ENCODE measurements around the gene LRRC9.
"Not testable (repeated sequence)": the region's sequence is repeated elsewhere in the genome, so short reads cannot be mapped to it uniquely, and the experiment has no call there.

Gene LRRC9

DNA sequence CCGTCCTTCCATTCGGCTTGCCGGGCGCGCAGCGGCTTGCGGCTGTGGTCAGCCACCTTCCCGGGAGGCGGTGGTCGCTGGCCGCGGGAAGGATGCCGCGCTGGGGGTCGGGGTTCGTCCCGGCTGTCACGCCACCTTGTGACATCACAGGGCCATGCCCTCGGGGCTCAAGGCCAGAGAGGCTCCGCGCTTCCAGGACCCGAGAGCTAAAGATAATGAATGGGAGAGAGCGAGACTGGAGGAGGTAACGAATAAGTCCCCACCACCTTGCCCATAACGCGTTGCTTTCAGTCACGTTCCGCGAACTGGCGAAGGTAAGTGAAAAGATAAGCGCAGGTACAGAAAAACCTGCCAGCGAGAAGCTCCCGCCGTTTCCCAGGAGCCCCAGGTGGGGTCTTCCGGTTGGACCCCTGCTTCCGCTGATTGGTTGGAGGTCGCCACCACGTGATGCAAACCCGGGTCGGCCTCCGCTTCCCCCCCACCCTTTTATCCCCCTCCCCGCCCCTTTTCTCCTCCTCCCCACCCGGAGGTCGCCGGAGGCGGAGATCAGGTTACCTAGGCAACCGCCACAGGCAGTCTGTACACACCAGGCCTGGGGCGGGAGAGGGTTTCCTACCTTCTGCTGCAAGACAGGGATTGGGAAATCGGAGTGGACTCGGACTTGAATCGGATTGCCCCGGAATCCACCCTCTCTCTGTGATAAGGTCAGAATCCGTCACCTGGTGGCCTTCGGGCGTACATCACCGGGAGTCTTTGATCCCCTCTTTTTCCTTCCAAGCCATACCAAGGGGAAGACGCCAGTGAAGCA, at the start of gene LRRC9:
Gene LRRC9, plus strand, starts transcription at position 575 of the 808 bp plus-strand sequence.
- peak; percentile 94 for DNase-seq (ENCODE audit: low spot score)

DNA sequence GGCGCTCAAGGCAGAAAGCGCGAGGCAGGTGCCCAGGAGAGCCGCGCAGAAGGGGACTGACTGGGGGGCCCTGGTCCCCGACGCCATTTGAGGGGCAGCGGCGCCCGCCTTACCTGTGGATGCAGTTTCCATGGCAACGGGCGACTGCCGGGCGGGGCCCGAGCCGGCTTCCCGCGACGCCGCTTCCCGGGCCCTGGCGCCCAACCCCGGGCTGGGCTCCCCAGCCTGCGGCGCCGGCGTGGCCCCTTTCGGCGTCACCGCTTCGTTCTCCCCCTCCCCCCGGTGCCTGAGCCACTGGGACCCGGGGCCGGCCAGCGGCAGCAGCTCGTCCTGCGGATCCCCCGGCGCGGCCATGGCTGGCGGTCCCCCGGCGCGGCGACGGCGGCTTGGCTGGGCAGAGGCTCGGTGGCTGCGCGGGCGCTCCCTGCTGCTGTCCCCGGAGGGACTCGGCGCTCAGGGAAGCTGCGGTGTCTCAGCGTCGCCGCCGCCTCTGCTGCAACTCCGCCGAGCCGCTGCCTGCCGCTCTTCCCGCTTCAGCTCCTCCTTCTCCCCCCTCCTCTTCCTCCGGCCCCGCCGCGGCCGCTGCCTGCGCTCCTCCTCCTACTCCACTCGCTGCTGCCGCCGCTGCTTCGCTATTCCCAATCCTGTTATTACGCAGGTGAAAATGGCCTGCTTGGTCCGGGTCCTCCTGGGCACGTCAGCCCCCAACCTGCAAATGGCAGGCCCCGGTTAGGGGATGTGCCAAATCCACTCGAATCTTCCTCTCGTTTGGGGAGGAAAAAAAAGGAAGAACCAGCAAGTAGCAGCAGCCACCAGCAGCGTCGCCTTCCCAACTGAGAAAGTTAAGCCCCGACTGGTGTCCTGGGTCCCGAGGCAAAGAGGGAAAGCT, 49.4 kb upstream of the LRRC9 start, which contains the start of gene RTN1:
Gene RTN1, minus strand, starts transcription at position 500 of the 889 bp plus-strand sequence. Its CDS starts 146 bp downstream, at position 354.
- DNase-seq (ENCODE audit: low spot score), result peak; percentile 80

DNA sequence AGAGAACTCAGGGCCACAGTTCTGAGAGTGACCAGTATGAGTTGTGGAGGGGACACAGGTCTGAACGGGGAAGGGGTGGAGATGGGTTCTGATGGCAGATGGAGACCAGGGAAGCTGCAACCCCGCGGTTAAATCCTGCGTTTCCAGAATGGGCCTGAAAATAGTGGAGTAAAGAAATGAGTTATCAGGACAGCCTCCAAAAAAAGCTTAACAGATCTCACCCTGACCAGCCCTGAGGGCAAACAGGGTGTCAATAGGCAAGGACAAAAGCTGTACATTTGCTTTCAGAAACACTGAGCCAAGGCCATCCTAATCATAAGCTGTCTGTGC, 48.8 kb upstream of the LRRC9 start:
- DNase-seq (ENCODE audit: low spot score), result peak; percentile 7

DNA sequence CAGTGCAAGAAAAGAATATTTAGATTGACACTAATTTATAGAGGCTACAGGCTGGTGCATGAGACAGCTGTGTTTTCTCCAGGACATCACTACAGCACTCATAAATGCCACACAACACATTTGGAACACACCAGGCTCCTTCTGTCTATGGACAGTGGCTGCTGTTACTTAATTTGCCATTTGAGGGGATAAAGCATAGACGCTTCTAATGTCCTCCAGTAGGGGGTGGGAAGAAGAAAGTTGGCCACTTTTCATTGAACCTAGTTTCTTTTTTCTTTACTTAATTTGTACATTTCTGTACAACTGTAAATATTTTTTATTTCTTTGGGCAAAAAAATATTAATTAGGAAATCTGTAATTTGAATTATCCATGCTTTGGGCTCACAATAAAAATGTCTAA, 37.0 kb upstream of the LRRC9 start:
- peak; percentile 34 for DNase-seq (ENCODE audit: low spot score)

DNA sequence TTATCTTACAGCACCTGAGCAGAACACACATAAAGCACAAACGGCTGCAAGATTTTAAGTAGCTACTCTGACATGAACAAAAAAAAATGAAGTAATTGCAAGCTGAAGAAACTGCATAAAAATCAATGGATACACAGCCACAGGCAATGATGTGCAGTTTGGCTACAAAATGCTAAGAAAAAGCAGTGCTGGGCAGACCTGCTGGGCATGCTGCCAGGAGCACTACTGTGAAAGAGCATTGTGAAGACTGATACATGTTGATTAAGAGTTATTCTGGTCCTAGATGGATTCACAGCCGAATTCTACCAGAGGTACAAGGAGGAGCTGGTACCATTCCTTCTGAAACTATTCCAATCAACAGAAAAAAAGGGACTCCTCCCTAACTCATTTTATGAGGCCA, 29.3 kb upstream of the LRRC9 start:
- DNase-seq (ENCODE audit: low spot score), result no peak

DNA sequence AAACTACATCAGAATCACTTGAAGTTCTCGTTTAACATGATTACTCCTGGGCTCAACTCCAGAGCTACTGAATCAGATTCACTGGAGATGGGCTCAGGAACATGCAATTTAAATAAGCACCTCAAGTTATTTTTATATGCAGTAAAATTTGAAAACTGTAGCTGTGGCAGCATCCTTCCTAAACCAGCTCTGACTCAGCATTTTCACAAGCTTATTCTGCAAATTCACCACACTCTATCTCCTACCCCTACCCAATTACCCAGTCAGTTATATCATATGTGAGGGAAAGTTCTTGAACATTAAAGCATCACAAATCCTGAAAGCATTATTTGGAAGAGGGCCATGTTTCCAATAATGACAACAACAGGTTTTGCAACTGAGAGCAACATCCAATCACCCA, 24.2 kb upstream of the LRRC9 start:
- DNase-seq (ENCODE audit: low spot score), result no peak

DNA sequence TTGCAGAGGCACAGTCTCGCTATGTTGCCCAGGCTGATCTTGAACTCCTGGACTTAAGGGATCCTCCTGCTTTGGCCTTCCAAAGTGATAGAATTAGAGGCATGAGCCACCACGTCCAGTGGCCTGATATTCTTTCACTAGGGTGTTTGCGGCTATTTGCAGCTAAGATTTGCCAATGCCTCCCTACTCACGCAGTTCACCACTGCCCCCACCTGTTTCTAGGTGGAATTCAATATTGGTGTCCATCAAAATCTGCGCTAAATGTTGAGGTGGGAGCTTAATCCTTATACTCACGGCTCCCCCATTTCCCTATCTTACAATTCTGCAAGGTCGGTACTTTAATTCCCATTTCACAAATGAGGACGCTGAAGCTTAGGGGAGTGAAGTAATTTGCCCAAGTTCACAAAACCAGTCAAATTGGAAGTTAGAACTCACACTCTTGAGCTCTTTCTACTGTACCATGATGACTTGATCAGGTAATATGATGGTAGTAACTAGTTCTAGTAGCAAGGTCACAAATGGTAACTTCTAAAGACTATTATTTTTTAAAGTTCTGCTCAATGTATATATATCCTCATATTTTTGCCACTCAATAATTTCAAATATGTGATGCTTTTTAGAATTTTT, 22.1 kb upstream of the LRRC9 start:
- peak; percentile 44 for DNase-seq (ENCODE audit: low spot score)

DNA sequence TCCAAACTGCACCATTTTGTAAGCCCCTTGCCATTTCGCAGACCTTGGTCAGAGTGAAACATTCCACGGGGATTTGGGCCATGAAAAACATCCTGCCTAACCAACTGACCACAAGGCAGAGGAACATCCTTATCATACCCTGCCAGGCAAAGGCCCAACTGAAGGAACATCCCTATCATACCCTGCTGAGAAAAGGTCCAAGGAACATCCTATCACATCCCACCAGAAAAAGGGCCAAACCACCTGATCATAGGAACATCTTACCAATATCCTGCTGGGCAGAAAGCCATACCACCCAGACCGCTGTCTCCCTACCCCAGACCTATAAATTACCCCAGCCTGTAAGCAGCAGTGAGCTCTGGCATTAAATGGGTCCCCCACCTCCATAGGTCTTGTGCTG, 19.4 kb upstream of the LRRC9 start:
- no peak for DNase-seq (ENCODE audit: low spot score)

DNA sequence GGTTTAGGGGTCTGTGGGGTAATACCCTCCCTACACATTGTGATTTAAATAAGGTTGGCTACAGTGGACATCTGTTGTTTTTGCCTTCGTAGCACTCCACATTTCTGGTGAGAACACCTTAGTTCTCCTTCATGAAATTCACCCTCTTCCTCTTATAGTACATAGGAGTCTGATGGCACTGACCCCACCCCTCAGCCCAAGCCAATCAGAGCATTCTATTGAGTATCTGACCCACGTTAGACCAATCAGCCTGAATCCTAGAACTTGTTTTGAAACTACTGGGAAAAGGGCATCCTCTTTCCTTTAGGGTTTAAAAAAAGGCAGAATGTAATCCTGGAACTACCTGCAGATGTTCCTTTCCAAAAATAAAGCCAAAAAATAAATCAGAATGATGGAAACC, 15.8 kb upstream of the LRRC9 start:
- peak; percentile 19 for DNase-seq (ENCODE audit: low spot score)

DNA sequence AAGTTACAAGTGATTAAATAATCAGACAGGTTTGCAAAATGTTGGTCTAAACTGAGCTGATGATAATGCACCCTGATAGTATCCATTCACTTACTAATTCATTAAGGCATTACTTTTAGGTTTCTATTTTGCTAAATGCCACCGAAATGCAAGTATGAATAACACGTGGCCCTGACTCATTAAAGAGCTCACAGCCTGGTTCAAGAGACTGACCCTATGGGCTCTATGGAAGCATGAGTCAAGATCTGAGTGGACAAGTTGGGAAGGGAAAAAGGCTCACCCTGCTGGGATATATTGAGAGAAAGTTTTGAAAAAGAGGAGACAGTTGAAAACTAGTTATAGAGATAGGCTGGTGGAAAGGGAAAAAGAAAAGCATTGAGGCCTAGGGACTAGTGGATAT, 14.8 kb upstream of the LRRC9 start:
- DNase-seq (ENCODE audit: low spot score), result no peak

DNA sequence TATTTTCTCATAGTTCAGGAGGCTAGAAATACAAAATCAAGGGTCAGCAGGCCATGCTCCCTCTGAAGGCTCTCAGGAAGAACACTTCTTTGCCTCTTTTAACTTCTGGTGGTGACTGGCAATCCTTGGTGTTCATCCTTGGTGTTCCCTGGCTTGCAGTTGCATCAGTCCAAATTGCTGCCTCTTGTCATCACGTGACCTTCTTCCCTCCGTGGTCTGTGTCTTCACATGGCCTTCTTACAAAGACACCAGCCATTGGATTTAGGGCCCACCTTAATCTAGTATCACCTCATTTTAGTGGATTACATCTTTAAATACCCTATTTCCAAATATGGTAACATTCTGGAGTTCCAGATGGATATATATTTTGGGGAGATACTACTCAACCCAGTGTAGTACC, 7.5 kb upstream of the LRRC9 start:
- no peak for DNase-seq (ENCODE audit: low spot score)

DNA sequence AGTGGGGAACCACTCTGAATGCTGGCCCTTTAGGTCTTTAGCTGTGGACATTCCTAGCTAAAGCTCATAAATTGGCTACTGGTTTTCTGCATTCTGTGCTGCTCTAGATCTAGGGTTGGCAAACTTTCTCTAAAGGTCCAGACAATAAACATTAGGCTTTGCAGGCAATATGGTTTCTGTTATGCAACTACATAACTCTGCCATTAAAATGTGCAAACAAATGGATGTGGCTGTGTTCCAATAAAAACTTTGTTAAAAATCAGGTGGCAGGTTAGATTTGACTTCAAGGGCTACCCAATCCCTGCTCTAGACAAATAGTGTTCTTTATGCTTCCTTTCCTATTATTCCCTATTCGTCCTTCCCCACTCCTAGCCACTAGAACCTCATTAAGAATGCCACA, 6.8 kb upstream of the LRRC9 start:
- no peak for DNase-seq (ENCODE audit: low spot score)

DNA sequence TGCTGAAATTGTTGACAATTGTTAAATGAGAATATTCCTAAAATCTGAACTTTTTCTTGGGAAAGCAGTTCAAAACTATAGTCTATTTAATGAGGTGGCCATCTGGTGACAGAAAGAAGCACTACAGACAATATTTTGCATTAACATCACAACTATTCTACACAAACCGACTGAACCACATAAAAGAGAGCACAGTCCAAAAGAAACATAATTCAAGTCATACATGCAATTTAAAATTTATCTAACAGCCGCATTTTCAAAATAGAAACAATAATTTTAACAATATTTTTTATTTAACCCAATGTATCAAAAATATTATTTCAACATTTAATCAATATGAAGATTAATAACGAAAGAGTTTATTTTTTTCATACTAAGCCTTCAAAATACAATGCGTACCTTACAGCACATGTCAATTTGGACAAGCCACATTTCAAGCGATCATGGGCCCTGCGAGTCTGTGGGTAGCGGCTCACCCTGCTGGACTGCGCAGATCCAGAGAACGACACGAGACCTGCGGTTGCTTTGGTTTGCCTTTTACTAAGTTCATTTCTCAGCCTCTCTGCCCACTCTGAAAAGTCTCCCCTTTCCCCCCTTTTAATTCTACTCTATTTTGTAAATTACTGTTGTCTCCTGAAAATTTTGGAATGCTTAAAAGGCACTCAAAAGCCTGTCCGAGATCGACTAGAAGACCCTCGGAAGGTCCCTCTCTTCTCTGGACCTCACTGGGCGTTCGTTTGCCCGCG, 947 bp upstream of the LRRC9 start:
- DNase-seq (ENCODE audit: low spot score), result peak; percentile 14

DNA sequence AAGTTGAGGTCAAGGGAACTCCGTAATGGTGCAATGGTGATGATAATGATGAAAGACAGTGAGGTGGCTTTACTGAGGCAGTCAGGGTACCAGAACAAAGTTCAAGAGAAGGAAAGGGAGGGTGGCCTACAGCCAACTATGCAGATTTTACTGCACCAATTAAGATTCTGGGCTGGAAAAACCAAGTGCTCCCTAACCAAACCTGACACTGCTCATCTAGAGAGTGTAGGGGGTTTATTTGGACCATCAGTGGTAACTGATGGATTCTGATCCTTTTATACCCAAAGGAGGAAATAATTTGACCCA, 387 bp downstream of the LRRC9 start:
- no peak for DNase-seq (ENCODE audit: low spot score)

DNA sequence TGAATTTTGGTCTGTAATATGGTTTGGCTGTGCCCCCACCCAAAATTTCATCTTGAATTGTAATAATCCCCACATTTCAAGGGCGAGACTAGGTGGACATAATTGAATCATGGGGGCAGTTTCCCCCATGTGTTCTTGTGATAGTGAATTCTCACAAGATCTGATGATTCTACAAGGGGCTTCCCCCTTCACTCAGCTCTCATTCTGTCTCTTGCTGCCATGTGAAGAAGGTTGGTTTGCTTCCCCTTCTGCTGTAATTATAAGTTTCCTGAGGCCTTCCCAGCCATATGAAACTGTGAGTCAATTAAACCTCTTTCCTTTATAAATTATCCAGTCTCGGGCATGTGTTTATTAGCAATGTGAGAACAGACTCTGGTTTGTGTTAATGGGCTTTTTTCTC, 5.9 kb downstream of the LRRC9 start:
- DNase-seq (ENCODE audit: low spot score), result no peak

DNA sequence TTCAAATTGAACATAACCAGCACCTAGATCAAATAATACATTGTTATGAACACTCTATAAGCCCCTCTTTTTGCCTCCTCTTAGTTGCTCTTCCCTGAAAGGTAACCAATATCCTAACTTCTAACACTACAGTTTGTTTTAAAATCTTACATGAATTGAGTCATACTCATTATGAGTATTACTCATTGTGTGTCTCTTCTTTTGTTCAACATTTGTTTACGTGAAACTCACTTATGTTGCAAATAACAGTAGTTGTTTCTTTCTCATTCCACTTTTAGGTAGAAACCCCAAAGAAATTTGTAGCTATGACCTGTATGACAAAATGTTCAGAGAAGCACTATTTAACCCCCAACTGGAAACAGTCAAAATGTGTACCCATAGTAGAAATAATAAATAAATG, 6.6 kb downstream of the LRRC9 start:
- no peak for DNase-seq (ENCODE audit: low spot score)

DNA sequence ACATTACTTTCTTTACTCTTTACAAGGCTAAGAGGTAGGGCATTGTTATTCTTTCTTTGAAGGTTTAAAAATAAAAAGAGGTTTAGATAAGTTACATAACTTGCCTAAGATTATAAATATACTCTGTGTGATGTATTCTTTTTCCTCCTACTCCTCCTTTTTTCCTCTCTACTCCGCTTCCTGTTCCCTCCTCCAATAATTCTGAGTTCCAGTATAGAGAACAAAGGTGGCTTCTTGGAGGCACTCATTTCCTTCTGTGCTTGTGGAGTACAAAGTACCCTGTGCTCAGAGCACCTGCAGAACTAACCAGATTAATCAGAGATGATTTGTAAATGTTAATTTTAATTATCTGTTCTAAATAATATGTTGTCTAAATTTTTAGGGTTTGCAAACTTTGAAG, 11.3 kb downstream of the LRRC9 start:
- no peak for DNase-seq (ENCODE audit: low spot score)

DNA sequence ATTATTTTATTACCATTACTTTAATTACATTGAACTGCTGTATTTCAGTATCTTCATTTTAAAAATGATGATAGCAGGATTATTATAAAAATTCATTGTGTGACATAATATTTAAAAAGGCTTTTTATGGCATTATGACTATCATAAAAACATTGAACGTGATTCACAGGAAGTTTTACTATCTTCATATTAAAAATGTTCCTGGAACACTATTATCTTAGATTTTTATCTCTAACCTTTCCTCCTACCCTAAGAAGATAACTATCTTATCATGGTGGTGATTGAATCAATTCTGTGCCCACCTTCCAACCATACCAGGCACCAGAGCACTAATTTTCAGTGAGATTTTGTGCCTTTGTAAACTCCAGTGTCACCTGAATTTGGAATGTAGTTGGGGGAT, 16.2 kb downstream of the LRRC9 start:
- DNase-seq (ENCODE audit: low spot score), result no peak

DNA sequence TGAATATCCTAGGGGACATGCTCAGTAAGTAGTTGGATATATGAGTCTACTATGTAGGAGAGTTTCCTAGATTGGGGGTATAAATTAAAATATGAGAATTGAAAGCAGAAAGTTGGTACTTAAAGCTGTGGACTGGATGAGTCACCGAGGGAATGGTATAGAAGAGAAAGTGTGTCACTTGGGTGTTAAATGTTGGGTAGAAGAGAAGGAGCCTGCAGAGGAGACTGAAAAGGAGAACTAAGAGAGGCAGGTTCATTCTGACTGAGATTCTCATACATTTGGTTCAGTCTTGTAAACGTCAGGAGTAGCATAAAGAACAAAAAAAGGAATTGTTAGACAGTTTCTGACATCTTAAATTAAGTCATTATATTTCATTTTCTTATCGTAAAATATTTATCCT, 19.9 kb downstream of the LRRC9 start:
- DNase-seq (ENCODE audit: low spot score), result no peak

DNA sequence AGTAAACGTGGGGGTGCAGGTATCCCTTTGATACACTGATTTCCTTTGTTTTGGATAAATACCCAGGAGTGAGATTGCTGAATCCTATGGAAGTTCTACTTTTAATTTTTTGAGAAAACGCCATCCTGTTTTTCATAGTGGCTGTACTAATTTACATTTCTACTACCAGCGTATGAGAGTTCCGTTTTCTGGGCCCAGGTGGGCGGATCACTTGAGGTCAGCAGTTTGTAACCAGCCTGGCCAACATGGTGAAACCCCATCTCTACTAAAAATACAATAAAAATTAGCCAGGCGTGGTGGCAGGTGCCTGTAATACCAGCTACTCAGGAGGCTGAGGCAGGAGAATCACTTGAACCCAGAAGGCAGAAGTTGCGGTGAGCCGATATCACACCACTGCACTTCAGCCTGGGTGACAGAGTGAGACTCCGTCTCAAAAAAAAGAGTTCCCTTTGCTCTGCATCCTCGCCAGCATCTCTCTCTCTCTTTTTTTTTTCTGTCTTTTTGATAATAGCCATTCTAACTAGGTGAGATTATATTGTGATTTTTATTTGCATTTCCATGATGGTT, 22.4 kb downstream of the LRRC9 start:
- not testable (repeated sequence) for DNase-seq (ENCODE audit: low spot score)

DNA sequence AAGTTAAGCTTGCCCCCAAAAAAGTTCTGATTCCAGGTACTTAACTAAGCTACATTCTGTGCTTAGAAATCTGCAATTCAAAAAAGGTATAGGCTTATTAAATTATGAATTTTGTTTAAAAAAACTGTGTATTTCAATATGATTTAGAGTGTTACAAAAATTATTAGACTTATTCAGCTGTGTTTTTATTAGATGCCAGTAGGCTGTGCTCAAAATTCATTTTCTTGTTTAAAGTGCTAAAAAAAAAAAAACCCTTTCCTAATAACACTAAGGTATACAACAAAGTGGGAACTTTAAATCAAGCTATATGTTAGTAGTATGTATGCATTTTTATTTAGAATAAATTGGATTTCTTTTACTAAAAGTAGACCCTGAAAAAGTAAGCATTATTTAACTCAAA, 25.0 kb downstream of the LRRC9 start:
- DNase-seq (ENCODE audit: low spot score), result no peak

DNA sequence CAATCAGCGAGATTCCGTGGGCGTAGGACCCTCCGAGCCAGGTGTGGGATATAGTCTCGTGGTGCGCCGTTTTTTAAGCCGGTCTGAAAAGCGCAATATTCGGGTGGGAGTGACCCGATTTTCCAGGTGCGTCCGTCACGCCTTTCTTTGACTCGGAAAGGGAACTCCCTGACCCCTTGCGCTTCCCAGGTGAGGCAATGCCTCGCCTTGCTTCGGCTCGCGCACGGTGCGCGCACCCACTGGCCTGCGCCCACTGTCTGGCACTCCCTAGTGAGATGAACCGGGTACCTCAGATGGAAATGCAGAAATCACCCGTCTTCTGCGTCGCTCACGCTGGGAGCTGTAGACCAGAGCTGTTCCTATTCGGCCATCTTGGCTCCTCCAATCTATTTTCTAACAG, 32.2 kb downstream of the LRRC9 start:
- DNase-seq (ENCODE audit: low spot score), result not testable (repeated sequence)
